ENCODE data around the gene ME3.
"Not testable (repeated sequence)": the region's sequence is repeated elsewhere in the genome, so short reads cannot be mapped to it uniquely, and the experiment has no call there.

The ME3 gene

GRCh38 chr11:86580535-86580934 is 91.9 kb downstream of the ME3 start:
- no peak for DNase-seq

GRCh38 chr11:86579406-86579731 is 93.0 kb downstream of the ME3 start:
- DNase-seq = no peak

DNA sequence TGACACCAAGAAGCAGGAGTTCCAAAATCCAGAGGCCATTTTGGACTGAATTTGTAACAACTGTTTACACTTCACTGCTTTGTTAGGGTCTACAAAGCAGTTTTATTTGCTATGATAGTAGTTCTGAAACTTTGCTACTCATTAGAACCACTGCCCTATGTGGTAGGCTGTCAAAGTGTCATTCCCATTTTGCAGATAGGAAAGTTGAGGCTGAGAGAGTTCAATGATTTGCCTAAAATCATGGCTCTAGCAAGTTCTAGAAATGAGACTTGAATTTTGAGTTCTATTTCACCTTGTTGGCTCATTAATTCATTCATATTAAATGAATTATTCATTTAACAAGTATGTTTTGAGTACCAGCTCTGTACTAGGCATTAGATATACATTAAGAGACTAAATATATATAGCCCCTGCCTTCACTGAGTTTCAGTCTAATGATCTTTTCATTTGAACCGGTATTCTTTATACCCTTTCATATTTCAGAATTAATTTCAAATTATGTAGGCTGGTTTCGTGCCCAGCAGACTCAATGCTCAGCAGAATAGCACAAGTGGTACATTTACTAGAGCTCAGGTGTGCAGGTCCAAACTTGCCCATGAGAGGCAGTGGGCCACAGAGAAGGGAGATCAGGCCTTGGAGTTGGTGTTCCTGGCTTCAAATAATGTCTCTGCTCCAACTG is 93.5 kb downstream of the ME3 start:
- no peak for DNase-seq

GRCh38 chr11:86577644-86578636 is 94.5 kb downstream of the ME3 start:
- DNase-seq = no peak

GRCh38 chr11:86576946-86577624 is 95.3 kb downstream of the ME3 start:
- DNase-seq = no peak

GRCh38 chr11:86575927-86576326 is 96.5 kb downstream of the ME3 start:
- DNase-seq = no peak

- no peak for DNase-seq
Measured at GRCh38 chr11:86575208-86575855, 97.1 kb downstream of the ME3 start.

- no peak for DNase-seq
Measured at GRCh38 chr11:86574493-86575207, 97.8 kb downstream of the ME3 start.

DNA sequence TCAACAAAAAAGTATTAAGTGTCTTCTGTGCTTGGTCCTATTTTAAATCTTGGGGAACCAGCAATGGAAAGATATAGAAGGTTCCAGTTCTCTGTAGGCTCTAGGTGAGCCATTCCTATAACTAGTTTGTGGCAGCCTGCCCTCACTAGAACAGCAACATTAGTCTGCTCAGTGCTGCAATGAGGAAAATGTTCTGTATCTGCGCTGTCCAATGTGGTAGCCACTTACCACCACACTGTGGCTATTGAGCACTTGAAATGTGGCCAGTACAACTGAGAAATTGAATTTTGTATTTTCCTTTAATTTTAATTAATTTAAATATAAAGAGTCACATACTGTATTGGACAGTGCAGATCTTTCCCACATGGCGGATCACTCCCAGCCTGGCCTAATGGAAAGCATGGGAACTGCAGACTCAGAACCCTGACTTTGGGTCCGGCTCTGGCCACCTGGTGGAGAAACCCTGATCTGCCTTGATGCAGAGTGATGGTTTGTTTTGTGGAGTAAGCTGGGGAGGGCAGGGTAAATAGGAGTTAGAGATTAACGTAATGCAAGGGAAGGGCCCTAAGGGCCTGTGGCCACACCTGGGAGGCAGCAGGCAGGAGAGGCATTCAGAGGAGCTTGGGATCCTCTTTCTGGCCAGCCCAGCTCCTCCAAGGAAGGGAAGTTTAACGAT is 101.0 kb downstream of the ME3 start:
- DNase-seq = no peak

DNA sequence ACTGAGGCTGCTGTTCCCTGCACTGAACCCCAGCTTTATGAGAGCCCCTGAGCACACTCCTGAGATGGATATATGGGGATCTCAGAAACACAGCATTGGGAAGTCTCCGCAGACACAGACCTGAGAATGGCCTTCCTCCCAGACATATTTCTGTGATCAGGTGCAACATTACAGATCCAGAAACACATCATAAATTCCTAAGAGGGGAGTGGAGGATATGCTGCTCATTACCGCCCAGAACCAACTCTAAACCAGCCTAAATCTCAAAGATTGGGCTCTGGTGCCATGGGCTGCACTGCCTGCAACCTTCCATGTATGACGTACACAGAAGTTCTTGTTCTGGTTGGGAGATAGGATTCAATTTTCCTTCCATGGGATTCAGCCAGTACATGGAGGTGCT is 102.0 kb downstream of the ME3 start:
- DNase-seq = no peak

DNA sequence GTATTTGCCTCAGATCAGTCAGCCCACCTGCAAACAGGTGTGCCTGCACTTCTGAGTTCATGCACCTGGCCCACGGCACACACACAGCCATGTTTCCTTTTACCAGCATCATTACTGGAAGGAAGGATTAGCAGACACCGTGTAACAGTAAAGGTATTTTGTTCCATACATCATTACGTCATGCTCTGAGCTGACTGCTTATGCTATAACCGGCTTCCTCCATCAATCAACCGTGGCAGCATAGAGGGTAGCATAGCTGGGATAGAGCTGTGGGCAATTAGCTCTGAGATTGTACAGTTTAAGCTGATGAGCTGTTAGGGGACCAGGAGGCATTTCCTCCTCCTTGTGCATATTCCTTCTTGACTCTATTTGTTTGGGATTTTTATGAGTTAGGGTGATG is 102.4 kb downstream of the ME3 start:
- no peak for DNase-seq

GRCh38 chr11:86569109-86569508 is 103.3 kb downstream of the ME3 start:
- DNase-seq = no peak

DNA sequence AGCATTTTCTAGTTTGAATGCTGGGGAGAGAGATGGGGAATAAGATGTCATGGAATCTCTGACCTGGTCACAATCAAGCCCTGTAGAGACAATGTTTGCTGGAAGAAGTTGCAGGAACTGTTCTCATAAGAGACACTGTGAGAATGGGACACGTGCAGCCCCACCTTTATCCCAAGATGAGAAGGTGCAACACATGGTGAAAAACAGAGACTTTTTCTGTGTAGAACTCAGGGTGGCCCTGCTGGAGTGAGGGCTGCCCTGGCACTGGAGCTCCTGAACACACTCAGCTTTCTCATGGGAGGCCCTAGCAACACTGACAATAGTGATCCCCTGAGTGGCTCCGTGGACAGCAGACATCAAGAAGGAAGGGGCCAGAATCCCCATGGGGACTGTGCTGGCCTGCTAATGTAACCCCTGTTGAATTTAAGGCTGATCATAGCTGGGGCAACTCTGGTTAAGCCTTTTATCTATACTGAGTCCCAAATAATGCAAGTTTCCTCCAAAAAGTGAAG is 106.6 kb downstream of the ME3 start:
- no peak for DNase-seq

- DNase-seq = no peak
Measured at GRCh38 chr11:86565388-86565787, 107.0 kb downstream of the ME3 start.

GRCh38 chr11:86562842-86563241 is 109.6 kb downstream of the ME3 start:
- not testable (repeated sequence) for DNase-seq

DNA sequence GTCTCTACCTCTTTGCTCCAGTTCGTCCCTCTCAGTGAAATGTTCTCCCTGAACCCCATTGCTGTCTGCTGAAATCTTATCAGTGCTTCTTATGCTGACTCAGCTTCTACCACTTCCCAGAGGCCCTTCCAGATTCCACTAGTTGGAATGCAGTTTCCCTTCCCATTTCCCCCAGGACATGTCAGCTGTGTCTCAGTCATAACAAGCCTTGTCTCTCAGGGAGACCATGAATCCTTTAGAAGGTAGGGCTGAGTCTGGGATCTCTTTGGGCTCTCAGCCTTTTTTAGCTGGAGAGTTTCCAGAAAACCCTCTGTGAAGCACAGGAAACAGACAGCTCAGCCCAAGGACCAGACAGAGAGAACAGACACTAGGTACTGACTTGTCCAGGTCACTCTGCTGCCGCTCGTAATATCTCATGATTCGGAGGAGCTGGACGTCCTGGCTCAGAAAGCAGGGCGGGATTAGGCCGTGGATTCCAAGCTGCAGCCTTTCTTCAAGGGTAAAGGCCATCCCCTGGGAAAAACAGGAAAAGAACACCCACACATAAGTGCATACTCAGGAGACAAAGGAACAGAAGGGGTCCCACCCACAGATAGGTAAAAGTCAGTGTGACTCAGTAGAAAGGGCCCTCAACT is 113.0 kb downstream of the ME3 start:
- no peak for DNase-seq

DNA sequence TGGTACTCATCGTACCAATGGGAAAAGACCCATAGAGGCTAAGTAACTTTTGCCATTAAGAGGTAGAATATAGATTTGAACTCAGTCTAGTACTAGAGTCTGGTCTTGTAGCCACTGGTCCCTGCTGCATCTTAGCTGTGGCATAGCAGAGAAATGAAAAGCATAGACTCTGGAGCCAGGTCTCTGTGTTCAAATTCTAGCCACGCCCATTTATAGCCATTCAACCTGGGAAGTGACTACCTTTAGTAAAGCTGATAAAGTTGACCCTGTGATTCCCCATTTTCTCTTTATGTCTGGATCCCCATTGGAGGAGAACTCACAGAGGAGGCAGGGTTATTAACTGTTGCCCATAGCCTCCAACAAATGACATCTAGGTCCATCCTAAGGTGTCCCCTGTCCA is 113.6 kb downstream of the ME3 start:
- no peak for DNase-seq

GRCh38 chr11:86558207-86558606 is 114.2 kb downstream of the ME3 start:
- no peak for DNase-seq

DNA sequence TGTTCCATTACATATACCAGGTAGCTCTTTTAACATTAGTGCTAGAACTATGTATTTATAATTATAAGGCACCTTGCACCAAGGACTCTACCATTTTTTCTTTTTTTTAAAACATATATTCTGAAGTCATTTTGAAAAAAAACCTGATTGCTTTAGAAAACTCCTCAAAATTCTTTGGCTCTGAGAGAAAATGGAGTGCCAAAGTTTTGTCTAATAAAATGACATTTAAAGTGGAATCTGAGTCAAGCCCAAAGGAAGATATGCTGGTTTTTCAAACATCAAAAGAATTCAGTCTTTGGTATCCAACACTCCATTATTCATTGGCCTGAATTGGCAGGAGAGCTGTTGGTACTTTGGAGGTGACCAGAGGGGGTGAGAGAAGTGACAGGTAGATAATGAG is 116.5 kb downstream of the ME3 start:
- DNase-seq = no peak

GRCh38 chr11:86555401-86555800 is 117.0 kb downstream of the ME3 start:
- DNase-seq = no peak

GRCh38 chr11:86553265-86553664 is 119.2 kb downstream of the ME3 start:
- no peak for DNase-seq

All from stimulated activated CD4-positive, alpha-beta T cell treated with anti-CD3 and anti-CD28 coated beads, Interleukin-2, amount 100 ng/mL, for 24 hours (primary cell).